Keratinocyte (primary cell): ENCODE results near the gene C22orf31. TPM values are rescaled to one million over a fixed set of nuclear protein-coding genes. Genes with fewer than 3 reads are reported as not detected.

Source experiments
- DNase-seq: peaks from one replicate; pipeline ENCODE4 v3.0.0-alpha.2; 2011; ENCODE audit warnings: low read depth, missing footprints, low spot score
- FAIRE-seq: peaks from 2 replicates; lab custom pipeline; 2011; peaks lifted over from hg19 to GRCh38; lab: Jason Lieb, UNC
- H2AFZ ChIP-seq: 2 replicates; pipeline ENCODE4 v1.6.0; 2012; ENCODE audit warnings: low read length, control low read depth, inconsistent platforms; ENCODE audit not compliant: control insufficient read depth
- H3K27ac ChIP-seq: 2 replicates; pipeline ENCODE4 v1.5.1; 2011; ENCODE audit warnings: low read length; ENCODE audit not compliant: control insufficient read depth, insufficient read depth
- H3K27me3 ChIP-seq: 3 replicates; pipeline ENCODE4 v1.6.0; 2011; ENCODE audit warnings: low read length; ENCODE audit not compliant: control insufficient read depth, insufficient read depth; ENCODE audit errors: extremely low read depth
- H3K36me3 ChIP-seq, 2 experiments: 2 replicates in 1 of 2; 3 replicates in 1 of 2; pipeline ENCODE4 v1.5.1; 2011; ENCODE audit warnings: low read length in 2 of 2, mild to moderate bottlenecking in 1 of 2; ENCODE audit not compliant: control insufficient read depth in 2 of 2, insufficient read depth in 2 of 2; ENCODE audit errors: extremely low read depth in 1 of 2
- H3K4me1 ChIP-seq: 3 replicates; pipeline ENCODE4 v1.5.1; 2011; ENCODE audit warnings: low read length; ENCODE audit not compliant: control insufficient read depth, insufficient read depth; ENCODE audit errors: extremely low read depth
- H3K4me2 ChIP-seq: 3 replicates; pipeline ENCODE4 v1.6.0; 2011; ENCODE audit warnings: low read depth, low read length; ENCODE audit not compliant: control insufficient read depth, insufficient read depth; ENCODE audit errors: extremely low read depth
- H3K4me3 ChIP-seq, 3 experiments: fragments of 200-600 bp in 1 of 3; sonication (generic) in 1 of 3; 2 replicates in 2 of 3; 3 replicates in 1 of 3; pipeline ENCODE4 v1.5.1; 2011 to 2016; ENCODE audit warnings: low read length in 3 of 3, mild to moderate bottlenecking in 3 of 3, control low read depth in 2 of 3, inconsistent platforms in 1 of 3, low read depth in 1 of 3, mixed read lengths in 1 of 3, mixed run types in 1 of 3, moderate library complexity in 1 of 3; ENCODE audit not compliant: control insufficient read depth in 2 of 3, insufficient read depth in 2 of 3; ENCODE audit errors: extremely low read depth in 1 of 3
- H3K79me2 ChIP-seq: 2 replicates; pipeline ENCODE4 v1.6.0; 2012; ENCODE audit warnings: low read length; ENCODE audit not compliant: control insufficient read depth, insufficient read depth
- H3K9ac ChIP-seq: 3 replicates; pipeline ENCODE4 v1.6.0; 2011; ENCODE audit warnings: low read length; ENCODE audit not compliant: control insufficient read depth, insufficient read depth; ENCODE audit errors: extremely low read depth
- H3K9me1 ChIP-seq: 3 replicates; pipeline ENCODE4 v1.6.0; 2011; ENCODE audit warnings: low read length; ENCODE audit not compliant: control insufficient read depth, insufficient read depth; ENCODE audit errors: extremely low read depth
- H3K9me3 ChIP-seq: 2 replicates; pipeline ENCODE4 v1.5.1; 2012; ENCODE audit warnings: low read depth, low read length; ENCODE audit not compliant: control insufficient read depth
- H4K20me1 ChIP-seq: 3 replicates; pipeline ENCODE4 v1.6.0; 2011; ENCODE audit warnings: low read length; ENCODE audit not compliant: control insufficient read depth, insufficient read depth; ENCODE audit errors: extremely low read depth
- EZH2 ChIP-seq: IDR thresholded peaks from one replicate; pipeline ENCODE4 v1.6.1; 2012; ENCODE audit warnings: inconsistent platforms, mild to moderate bottlenecking, low read length, moderate library complexity
- dilution Hi-C: fragments of 300-500 bp; cut with MboI; formaldehyde crosslinking; loops from one replicate; pipeline ENCODE4 v1.7.0; 2020; ENCODE audit warnings: low sequenced_read_pairs; ENCODE audit not compliant: extremely low pct_ligation_motif_present
- polyA plus RNA-seq, 5 experiments: library from polyadenylated mRNA; depleted of rRNA in 3 of 5; stranded (reverse) in 3 of 5; stranded (forward) in 1 of 5; unstranded in 1 of 5; fragments of >200 nt; gene quantifications; 1 replicate in 1 of 5; 2 replicates in 3 of 5; 3 replicates in 1 of 5; pipeline versions ENCODE4 v1.2.1 to v1.2.3, GENCODE V29; 2011 to 2012; ENCODE audit warnings: missing spikeins in 2 of 5, low read depth in 1 of 5, low replicate concordance in 1 of 5
- TF ChIP-seq, protein P1 (sequence below), 3 experiments: IDR thresholded peaks in 1 of 3; conservative IDR thresholded peaks in 1 of 3; optimal IDR thresholded peaks in 1 of 3; 2 replicates in 2 of 3; 3 replicates in 1 of 3; pipeline versions ENCODE3 to v1.5.1; 2011; ENCODE audit warnings: low read length in 3 of 3, mild to moderate bottlenecking in 3 of 3, moderate library complexity in 2 of 3, control low read depth in 1 of 3, inconsistent platforms in 1 of 3; ENCODE audit not compliant: insufficient read depth in 2 of 3; ENCODE audit errors: extremely low read depth in 1 of 3

C22orf31 gene
- polyA plus RNA-seq, 1 donor (not counting 4 experiments of a cell fraction or from before 2014, with no cell fraction given): not detected

DNA sequence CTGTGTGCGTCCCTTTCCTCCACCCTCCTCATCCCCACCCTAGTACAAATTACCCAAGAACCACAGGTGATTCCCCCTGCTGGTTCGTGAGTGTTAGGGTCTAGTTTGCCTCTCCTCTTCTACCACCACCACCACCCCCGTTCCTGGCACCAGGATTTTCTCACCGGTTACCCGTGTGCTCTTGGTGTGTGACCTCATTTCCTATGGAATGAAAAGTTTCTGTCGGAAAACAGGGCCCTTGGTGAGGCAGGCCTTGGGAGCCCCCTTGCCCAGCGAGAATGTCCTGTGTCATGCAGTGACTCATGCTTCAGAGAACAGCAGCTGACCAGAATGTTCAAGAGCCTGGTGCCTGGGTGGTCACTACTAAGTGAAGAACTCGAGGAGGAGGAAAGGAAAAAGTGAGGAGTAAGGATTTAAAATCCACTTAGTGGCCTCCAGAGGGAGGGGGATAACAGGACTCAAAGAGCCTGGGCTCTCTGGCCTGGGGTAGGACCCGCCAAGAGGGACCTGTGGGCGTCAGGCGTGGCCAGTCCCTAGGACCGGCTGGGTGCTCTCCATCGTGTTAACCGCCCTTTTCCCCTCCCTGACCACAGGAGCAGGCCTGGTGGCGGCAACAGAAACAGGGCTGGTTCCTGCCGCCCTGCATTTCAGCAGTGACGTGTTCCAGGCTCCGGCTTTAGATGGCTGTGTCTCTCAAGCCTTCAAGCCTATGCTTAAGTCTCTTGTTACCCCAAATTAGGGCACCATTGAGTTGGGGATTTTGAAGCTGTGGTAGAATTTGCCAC lies 30.2 kb downstream of the C22orf31 start:
- dilution Hi-C loops: no loop called here

DNA sequence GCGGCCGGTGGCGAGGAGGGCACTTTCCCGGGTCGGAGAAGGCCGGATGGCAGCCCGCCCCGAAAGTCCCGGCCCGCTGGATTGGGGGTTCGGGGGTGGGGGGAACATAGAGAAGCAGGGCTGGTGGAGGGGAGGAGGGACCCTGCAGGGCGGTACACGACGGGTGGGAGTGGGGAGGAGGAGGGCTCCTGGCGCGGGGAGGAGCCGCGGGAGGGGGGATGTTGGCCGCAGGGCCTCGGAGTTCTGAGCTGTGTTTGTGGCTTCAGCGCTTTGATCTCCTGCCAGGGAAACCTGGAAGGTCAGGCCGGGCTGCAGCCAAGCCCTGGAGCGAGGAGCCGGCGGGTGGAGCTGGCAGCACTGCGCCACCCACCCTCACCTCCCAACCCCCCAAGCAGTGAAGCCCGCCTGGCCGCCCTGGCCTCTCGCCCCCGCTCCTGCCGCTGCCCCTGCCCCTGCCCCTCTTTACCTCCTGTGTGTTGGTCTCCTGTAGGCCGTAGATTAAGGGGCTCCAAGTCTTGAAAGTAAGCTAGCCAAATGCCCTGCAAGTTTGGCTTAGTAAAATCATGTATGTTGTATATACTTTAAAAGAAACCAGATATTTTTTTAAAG lies 30.9 kb downstream of the C22orf31 start:
- H2AFZ ChIP-seq: no peak overlapping the region
- no peak for TF ChIP-seq EZH2
- TF ChIP-seq, protein P1, sequence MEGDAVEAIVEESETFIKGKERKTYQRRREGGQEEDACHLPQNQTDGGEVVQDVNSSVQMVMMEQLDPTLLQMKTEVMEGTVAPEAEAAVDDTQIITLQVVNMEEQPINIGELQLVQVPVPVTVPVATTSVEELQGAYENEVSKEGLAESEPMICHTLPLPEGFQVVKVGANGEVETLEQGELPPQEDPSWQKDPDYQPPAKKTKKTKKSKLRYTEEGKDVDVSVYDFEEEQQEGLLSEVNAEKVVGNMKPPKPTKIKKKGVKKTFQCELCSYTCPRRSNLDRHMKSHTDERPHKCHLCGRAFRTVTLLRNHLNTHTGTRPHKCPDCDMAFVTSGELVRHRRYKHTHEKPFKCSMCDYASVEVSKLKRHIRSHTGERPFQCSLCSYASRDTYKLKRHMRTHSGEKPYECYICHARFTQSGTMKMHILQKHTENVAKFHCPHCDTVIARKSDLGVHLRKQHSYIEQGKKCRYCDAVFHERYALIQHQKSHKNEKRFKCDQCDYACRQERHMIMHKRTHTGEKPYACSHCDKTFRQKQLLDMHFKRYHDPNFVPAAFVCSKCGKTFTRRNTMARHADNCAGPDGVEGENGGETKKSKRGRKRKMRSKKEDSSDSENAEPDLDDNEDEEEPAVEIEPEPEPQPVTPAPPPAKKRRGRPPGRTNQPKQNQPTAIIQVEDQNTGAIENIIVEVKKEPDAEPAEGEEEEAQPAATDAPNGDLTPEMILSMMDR (optimal IDR thresholded peaks at IDR 0.05 in 1 of 3, IDR thresholded peaks at IDR 0.05 in 1 of 3, conservative IDR thresholded peaks at IDR 0.05 in 1 of 3; ENCODE audit: extremely low read depth in 1 of 3, insufficient read depth in 2 of 3, low read length in 3 of 3): no peak
- no peaks in the 10 kb centered on the region for H3K27me3 ChIP-seq
- DNase-seq: no peak
- H4K20me1 ChIP-seq: peaks cover 2% of the 10 kb centered on the region
- peak overlapping the region; percentile 6 to 60 (median 30) for H3K4me3 ChIP-seq
- peaks cover 0 to 1% of the 10 kb centered on the region in 2 experiments for H3K36me3 ChIP-seq
- peak overlapping the region; percentile 85 for H3K4me2 ChIP-seq
- H3K9ac ChIP-seq: peak overlapping the region; percentile 64
- peaks cover 25% of the 10 kb centered on the region for H3K4me1 ChIP-seq
- peak overlapping the region; percentile 57 for H3K27ac ChIP-seq
- dilution Hi-C loops: no loop called here
- H3K9me1 ChIP-seq: no peaks in the 10 kb centered on the region
- no peaks in the 10 kb centered on the region for H3K79me2 ChIP-seq
- no peak for FAIRE-seq
- H3K9me3 ChIP-seq: no peaks in the 10 kb centered on the region

More for the DNA sequence above, 30.2 kb downstream of the C22orf31 start:
- H3K9me3 ChIP-seq: no peaks in the 10 kb centered on the region
- H3K79me2 ChIP-seq: no peaks in the 10 kb centered on the region
- H3K36me3 ChIP-seq: no peaks in the 10 kb centered on the region
- no peaks in the 10 kb centered on the region for H3K27me3 ChIP-seq
- no peaks in the 10 kb centered on the region for H3K9me1 ChIP-seq
- H3K4me2 ChIP-seq: peak overlapping the region; percentile 60
- H3K4me3 ChIP-seq: peak overlapping the region in 1 of 3 experiments; percentile 60
- peak overlapping the region; percentile 57 for H3K27ac ChIP-seq
- no peak for DNase-seq
- peaks cover 2% of the 10 kb centered on the region for H4K20me1 ChIP-seq
- FAIRE-seq: no peak
- peak overlapping the region; percentile 64 for H3K9ac ChIP-seq
- H3K4me1 ChIP-seq: peaks cover 25% of the 10 kb centered on the region
- H2AFZ ChIP-seq: no peak overlapping the region
- TF ChIP-seq, protein P1 (optimal IDR thresholded peaks at IDR 0.05 in 1 of 3, IDR thresholded peaks at IDR 0.05 in 1 of 3, conservative IDR thresholded peaks at IDR 0.05 in 1 of 3; ENCODE audit: extremely low read depth in 1 of 3, insufficient read depth in 2 of 3, low read length in 3 of 3): no peak
- TF ChIP-seq EZH2: no peak
